HG02588 (cell line): Measurements from ENCODE around the gene CTBS.

ENCODE experiments used
- ATAC-seq: cut with Tn5 transposase; IDR thresholded peaks from one replicate; pipeline ENCODE4 v1.9.1; 2021; ENCODE audit warnings: mild to moderate bottlenecking, moderate library complexity; ENCODE audit not compliant: unreplicated experiment

Gene CTBS

GRCh38 chr1:84587099-84587498 is 12.9 kb upstream of the CTBS start:
- ATAC-seq, result no peak

- no peak for ATAC-seq
These were observed 11.6 kb upstream of the CTBS start for GRCh38 chr1:84585803-84586202.

- no peak for ATAC-seq
These were observed 9.9 kb upstream of the CTBS start for GRCh38 chr1:84584126-84584525.

GRCh38 chr1:84583648-84584047 is 9.4 kb upstream of the CTBS start:
- no peak for ATAC-seq

- ATAC-seq, result no peak
These were observed 8.8 kb upstream of the CTBS start for GRCh38 chr1:84582802-84583587.

GRCh38 chr1:84581648-84582047 is 7.4 kb upstream of the CTBS start:
- ATAC-seq, result no peak

GRCh38 chr1:84574936-84575335 is 696 bp upstream of the CTBS start:
- no peak for ATAC-seq

GRCh38 chr1:84573481-84573966 is 716 bp downstream of the CTBS start:
- no peak for ATAC-seq

GRCh38 chr1:84571150-84571535 is 3.1 kb downstream of the CTBS start:
- ATAC-seq, result no peak

- ATAC-seq, result no peak
These were observed 3.6 kb downstream of the CTBS start for GRCh38 chr1:84570436-84571149.

GRCh38 chr1:84569216-84569615 is 5.0 kb downstream of the CTBS start:
- ATAC-seq, result no peak

GRCh38 chr1:84550826-84551225 is 23.4 kb downstream of the CTBS start:
- ATAC-seq, result no peak

GRCh38 chr1:84541679-84542078 is 32.6 kb downstream of the CTBS start:
- ATAC-seq, result no peak

- no peak for ATAC-seq
These were observed 33.5 kb downstream of the CTBS start for GRCh38 chr1:84540759-84541158.

GRCh38 chr1:84539972-84540371 is 34.3 kb downstream of the CTBS start:
- ATAC-seq, result no peak

GRCh38 chr1:84538599-84538998 is 35.6 kb downstream of the CTBS start:
- ATAC-seq, result peak; percentile 73

GRCh38 chr1:84525779-84526178 is 48.5 kb downstream of the CTBS start:
- no peak for ATAC-seq

GRCh38 chr1:84524590-84524989 is 49.6 kb downstream of the CTBS start:
- ATAC-seq, result no peak

GRCh38 chr1:84510668-84511067 is 63.6 kb downstream of the CTBS start:
- ATAC-seq, result no peak

GRCh38 chr1:84510165-84510564 is 64.1 kb downstream of the CTBS start:
- no peak for ATAC-seq

GRCh38 chr1:84509029-84509428 is 65.2 kb downstream of the CTBS start:
- ATAC-seq, result no peak

- ATAC-seq, result no peak
These were observed 65.7 kb downstream of the CTBS start for GRCh38 chr1:84508510-84508909.
